ENCODE measurements around the gene CTNNBL1. TPM values are rescaled to one million over a fixed set of nuclear protein-coding genes. Genes with fewer than 3 reads are reported as not detected.
"Not testable (repeated sequence)": the region's sequence is repeated elsewhere in the genome, so short reads cannot be mapped to it uniquely, and the experiment has no call there.

CTNNBL1 gene
- total and polyA plus RNA-seq, 2 experiments from 2014 or later = 25.3 to 53.7 TPM

DNA sequence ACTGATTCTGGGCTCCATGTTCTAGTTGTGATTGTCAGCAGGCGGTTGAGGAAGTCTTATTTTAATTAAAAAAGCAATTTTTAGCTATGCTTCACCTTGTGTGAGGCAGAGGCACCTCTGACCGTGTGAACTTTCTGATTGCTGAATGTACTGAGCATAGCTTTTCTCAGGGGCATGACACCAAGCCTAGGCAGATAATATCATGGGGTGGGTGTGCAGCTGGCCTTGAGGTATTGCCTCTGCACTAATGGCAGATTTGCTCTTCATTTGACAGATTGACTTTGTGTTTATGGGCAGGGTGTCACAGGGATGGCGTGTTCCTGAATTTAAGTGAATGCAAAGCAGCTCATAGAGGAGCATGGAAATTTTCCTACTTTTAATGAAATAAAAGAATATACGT lies 19.6 kb downstream of the CTNNBL1 start:
- TF ChIP-seq EZH2phosphoT487 (IDR thresholded peaks at IDR 0.05; ENCODE audit: insufficient read depth, low read depth) (no peak), EZH2 (IDR thresholded peaks at IDR 0.05; ENCODE audit: insufficient read depth, poor library complexity, severe bottlenecking) (no peak)
- 0 out of 2 replicates have a peak, but pooled peaks cover 10% of the 10 kb centered on the region for H3K4me1 ChIP-seq (ENCODE audit: insufficient read depth)
- no peak for DNase-seq
- no peaks in the 10 kb centered on the region for H3K27me3 ChIP-seq (replicated peaks; ENCODE audit: insufficient read depth)
- in situ Hi-C loops (cut with MboI) = no loop called here
- 0 out of 2 replicates have a peak, but pooled peaks cover 3% of the 10 kb centered on the region for H3F3A ChIP-seq (ENCODE audit: insufficient read depth)
- no peaks in the 10 kb centered on the region for H3K9me2 ChIP-seq (ENCODE audit: insufficient read depth)
- H3K4me2 ChIP-seq (ENCODE audit: unreplicated experiment) = no peak overlapping the region
- H4K20me1 ChIP-seq (ENCODE audit: insufficient read depth) = peaks cover 11% of the 10 kb centered on the region; the same call in 1 of the 2 replicates
- WGBS, 2 experiments (ENCODE audit: low coverage in 1 of 2, low lambda C conversion rate in 2 of 2, missing lambda C conversion rate in 2 of 2) = 94 to 95% methylated on average over 4 of the region's 4 CpGs
- H3K79me2 ChIP-seq (ENCODE audit: insufficient read depth) = peaks cover 88% of the 10 kb centered on the region
- no peaks in the 10 kb centered on the region for H3K9me3 ChIP-seq (ENCODE audit: low read depth)
- H3K36me3 ChIP-seq (ENCODE audit: low read depth) = peaks cover 3% of the 10 kb centered on the region; the same call in 1 of the 2 replicates
- H3K27ac ChIP-seq = no peak overlapping the region
- H3K9ac ChIP-seq = no peak overlapping the region
- H2AFZ ChIP-seq = no peak overlapping the region
- no peak overlapping the region for H3K4me3 ChIP-seq

DNA sequence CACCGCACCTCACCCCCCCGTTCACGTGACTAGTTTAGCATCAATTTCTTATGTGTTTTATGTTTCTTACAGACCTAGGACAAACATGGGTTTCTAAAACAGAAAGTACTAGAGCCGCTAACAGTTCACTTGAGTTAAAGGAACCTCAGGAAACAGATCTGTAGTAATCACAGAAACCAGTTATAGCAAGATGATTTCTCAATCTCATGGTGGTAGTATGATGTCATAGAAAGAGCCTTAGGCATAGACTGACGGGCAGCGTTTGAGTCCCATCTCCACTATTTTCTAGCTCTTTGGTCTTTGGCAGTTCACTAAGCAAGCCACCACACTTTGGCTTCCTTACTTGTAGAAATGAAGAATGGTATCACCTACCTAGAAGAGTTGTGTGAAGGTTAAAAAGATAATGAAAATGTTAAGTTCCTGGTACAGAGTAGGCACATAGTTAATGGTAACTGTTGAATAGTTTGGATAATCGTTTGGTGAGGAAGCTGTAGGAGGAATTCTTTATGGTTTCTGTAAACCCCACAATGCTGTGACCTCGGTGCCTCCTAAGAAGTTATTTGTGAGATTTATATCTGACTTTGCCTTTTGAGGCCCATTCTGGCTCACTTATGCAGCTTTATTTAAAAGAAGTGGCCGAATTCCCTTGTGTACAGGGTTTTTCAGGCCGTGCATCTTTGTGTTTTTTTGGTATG lies 21.3 kb downstream of the CTNNBL1 start:
- Histone ChIP-seq H3K4me1 (ENCODE audit: insufficient read depth) (0 out of 2 replicates have a peak, but pooled peaks cover 10% of the 10 kb centered on the region), H3K79me2 (ENCODE audit: insufficient read depth) (peaks cover 88% of the 10 kb centered on the region), H3K9me3 (ENCODE audit: low read depth) (no peaks in the 10 kb centered on the region), H3K9me2 (ENCODE audit: insufficient read depth) (no peaks in the 10 kb centered on the region), H3K9ac (no peak overlapping the region), H3F3A (ENCODE audit: insufficient read depth) (0 out of 2 replicates have a peak, but pooled peaks cover 3% of the 10 kb centered on the region), H3K27me3 (replicated peaks; ENCODE audit: insufficient read depth) (no peaks in the 10 kb centered on the region), H3K36me3 (ENCODE audit: low read depth) (peaks cover 3% of the 10 kb centered on the region; the same call in 1 of the 2 replicates), H3K4me2 (ENCODE audit: unreplicated experiment) (no peak overlapping the region), H4K20me1 (ENCODE audit: insufficient read depth) (peaks cover 11% of the 10 kb centered on the region; the same call in 1 of the 2 replicates), H2AFZ (no peak overlapping the region), H3K27ac (no peak overlapping the region), H3K4me3 (no peak overlapping the region)
- DNase-seq = peak; percentile 53
- 89% methylated on average over 10 of the region's 10 CpGs for WGBS, 2 experiments (ENCODE audit: low coverage in 1 of 2, low lambda C conversion rate in 2 of 2, missing lambda C conversion rate in 2 of 2)
- in situ Hi-C loops (cut with MboI) = no loop called here
- TF ChIP-seq EZH2 (IDR thresholded peaks at IDR 0.05; ENCODE audit: insufficient read depth, poor library complexity, severe bottlenecking) = no peak
- no peak for TF ChIP-seq EZH2phosphoT487 (IDR thresholded peaks at IDR 0.05; ENCODE audit: insufficient read depth, low read depth)

DNA sequence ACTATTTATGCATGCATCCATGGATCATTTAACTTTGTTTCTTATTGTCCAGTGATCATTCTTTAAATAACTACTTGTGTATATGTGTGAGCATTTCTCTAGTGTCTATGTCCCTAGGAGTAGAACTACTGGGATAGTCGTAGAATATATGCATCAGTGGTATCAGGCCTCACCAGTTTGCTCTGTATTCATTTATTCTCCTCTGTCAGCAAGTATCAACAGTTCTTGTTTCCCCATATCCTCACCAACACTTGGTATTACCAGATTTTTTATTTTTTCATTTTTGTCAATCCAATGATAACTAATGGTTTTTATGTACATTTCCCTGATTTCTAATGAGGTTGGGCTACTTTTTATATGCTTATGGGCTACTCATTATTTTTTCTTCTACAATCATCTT lies 27.9 kb downstream of the CTNNBL1 start:
- no peaks in the 10 kb centered on the region for H3K36me3 ChIP-seq (ENCODE audit: low read depth)
- H4K20me1 ChIP-seq (ENCODE audit: insufficient read depth) = no peaks in the 10 kb centered on the region; the same call in 1 of the 2 replicates
- H2AFZ ChIP-seq = no peak overlapping the region
- no peaks in the 10 kb centered on the region for H3F3A ChIP-seq (ENCODE audit: insufficient read depth)
- in situ Hi-C loops (cut with MboI) = no loop called here
- WGBS, 2 experiments (ENCODE audit: low coverage in 1 of 2, low lambda C conversion rate in 2 of 2, missing lambda C conversion rate in 2 of 2) = 93 to 100% methylated on average over 1 of the region's 1 CpG
- H3K9me3 ChIP-seq (ENCODE audit: low read depth) = no peaks in the 10 kb centered on the region
- DNase-seq = no peak
- H3K9ac ChIP-seq = no peak overlapping the region
- TF ChIP-seq EZH2 (IDR thresholded peaks at IDR 0.05; ENCODE audit: insufficient read depth, poor library complexity, severe bottlenecking) (no peak), EZH2phosphoT487 (IDR thresholded peaks at IDR 0.05; ENCODE audit: insufficient read depth, low read depth) (no peak)
- H3K79me2 ChIP-seq (ENCODE audit: insufficient read depth) = peaks cover 84% of the 10 kb centered on the region
- H3K4me3 ChIP-seq = no peak overlapping the region
- H3K4me2 ChIP-seq (ENCODE audit: unreplicated experiment) = no peak overlapping the region
- no peaks in the 10 kb centered on the region for H3K4me1 ChIP-seq (ENCODE audit: insufficient read depth)
- H3K27me3 ChIP-seq (replicated peaks; ENCODE audit: insufficient read depth) = no peaks in the 10 kb centered on the region
- H3K9me2 ChIP-seq (ENCODE audit: insufficient read depth) = no peaks in the 10 kb centered on the region
- H3K27ac ChIP-seq = no peak overlapping the region

DNA sequence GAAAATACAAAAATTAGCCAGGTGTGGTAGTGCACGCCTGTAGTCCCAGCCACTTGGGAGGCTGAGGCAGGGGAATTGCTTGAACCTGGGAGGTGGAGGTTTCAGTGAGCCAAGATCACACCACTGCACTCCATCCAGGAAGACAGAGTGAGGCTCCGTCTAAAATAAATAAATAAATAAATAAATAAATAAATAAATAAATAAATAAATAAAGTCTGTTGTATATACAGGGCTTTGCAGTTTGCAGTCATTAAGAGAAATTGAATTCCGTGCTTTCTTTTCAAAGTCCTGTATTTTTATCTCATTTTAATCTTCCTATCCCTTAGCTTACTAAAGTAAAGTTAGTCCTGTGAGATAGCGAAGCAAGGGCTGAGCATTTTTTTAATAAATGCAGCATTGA lies 28.5 kb downstream of the CTNNBL1 start:
- DNase-seq; H3K4me1 ChIP-seq (ENCODE audit: insufficient read depth); H3K27ac ChIP-seq; H3K9me2 ChIP-seq (ENCODE audit: insufficient read depth); H3K9me3 ChIP-seq (ENCODE audit: low read depth); H4K20me1 ChIP-seq (ENCODE audit: insufficient read depth); H3K4me3 ChIP-seq; H2AFZ ChIP-seq; H3K36me3 ChIP-seq (ENCODE audit: low read depth); H3K9ac ChIP-seq; H3K27me3 ChIP-seq (replicated peaks; ENCODE audit: insufficient read depth); in situ Hi-C loops (cut with MboI); H3K4me2 ChIP-seq (ENCODE audit: unreplicated experiment); H3F3A ChIP-seq (ENCODE audit: insufficient read depth): not testable (repeated sequence)
- peaks cover 81% of the 10 kb centered on the region for H3K79me2 ChIP-seq (ENCODE audit: insufficient read depth)
- whole genome bisulfite sequencing, 2 experiments (ENCODE audit: low coverage in 1 of 2, low lambda C conversion rate in 2 of 2, missing lambda C conversion rate in 2 of 2) = 91 to 96% methylated on average over 4 of the region's 4 CpGs

All from GM23248 (cell line).